ENCODE measurements around the gene FAM83B.
"Not testable (repeated sequence)": the region's sequence is repeated elsewhere in the genome, so short reads cannot be mapped to it uniquely, and the experiment has no call there.

GRCh38 chr6:54979161-54979560 lies 132.6 kb downstream of the FAM83B start:
- TF ChIP-seq CBFB (CRISPR knock-in tag; IDR thresholded peaks at IDR 0.05; ENCODE audit: low read depth); TEAD4 (CRISPR knock-in tag; IDR thresholded peaks at IDR 0.05); ATF2 (CRISPR knock-in tag; IDR thresholded peaks at IDR 0.05; ENCODE audit: borderline replicate concordance, low read depth); NFATC4 (CRISPR knock-in tag; IDR thresholded peaks at IDR 0.05); HMGXB4 (CRISPR knock-in tag; IDR thresholded peaks at IDR 0.05): not testable (repeated sequence)
- TF ChIP-seq, protein P1, sequence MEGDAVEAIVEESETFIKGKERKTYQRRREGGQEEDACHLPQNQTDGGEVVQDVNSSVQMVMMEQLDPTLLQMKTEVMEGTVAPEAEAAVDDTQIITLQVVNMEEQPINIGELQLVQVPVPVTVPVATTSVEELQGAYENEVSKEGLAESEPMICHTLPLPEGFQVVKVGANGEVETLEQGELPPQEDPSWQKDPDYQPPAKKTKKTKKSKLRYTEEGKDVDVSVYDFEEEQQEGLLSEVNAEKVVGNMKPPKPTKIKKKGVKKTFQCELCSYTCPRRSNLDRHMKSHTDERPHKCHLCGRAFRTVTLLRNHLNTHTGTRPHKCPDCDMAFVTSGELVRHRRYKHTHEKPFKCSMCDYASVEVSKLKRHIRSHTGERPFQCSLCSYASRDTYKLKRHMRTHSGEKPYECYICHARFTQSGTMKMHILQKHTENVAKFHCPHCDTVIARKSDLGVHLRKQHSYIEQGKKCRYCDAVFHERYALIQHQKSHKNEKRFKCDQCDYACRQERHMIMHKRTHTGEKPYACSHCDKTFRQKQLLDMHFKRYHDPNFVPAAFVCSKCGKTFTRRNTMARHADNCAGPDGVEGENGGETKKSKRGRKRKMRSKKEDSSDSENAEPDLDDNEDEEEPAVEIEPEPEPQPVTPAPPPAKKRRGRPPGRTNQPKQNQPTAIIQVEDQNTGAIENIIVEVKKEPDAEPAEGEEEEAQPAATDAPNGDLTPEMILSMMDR (IDR thresholded peaks at IDR 0.05): not testable (repeated sequence)
- TF ChIP-seq, protein P2, sequence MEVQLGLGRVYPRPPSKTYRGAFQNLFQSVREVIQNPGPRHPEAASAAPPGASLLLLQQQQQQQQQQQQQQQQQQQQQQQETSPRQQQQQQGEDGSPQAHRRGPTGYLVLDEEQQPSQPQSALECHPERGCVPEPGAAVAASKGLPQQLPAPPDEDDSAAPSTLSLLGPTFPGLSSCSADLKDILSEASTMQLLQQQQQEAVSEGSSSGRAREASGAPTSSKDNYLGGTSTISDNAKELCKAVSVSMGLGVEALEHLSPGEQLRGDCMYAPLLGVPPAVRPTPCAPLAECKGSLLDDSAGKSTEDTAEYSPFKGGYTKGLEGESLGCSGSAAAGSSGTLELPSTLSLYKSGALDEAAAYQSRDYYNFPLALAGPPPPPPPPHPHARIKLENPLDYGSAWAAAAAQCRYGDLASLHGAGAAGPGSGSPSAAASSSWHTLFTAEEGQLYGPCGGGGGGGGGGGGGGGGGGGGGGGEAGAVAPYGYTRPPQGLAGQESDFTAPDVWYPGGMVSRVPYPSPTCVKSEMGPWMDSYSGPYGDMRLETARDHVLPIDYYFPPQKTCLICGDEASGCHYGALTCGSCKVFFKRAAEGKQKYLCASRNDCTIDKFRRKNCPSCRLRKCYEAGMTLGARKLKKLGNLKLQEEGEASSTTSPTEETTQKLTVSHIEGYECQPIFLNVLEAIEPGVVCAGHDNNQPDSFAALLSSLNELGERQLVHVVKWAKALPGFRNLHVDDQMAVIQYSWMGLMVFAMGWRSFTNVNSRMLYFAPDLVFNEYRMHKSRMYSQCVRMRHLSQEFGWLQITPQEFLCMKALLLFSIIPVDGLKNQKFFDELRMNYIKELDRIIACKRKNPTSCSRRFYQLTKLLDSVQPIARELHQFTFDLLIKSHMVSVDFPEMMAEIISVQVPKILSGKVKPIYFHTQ (CRISPR knock-in tag; IDR thresholded peaks at IDR 0.05): not testable (repeated sequence)
